Tibial artery (tissue), 4 donors: ENCODE data around the gene FUZ.

Experiments used
- DNase-seq, 2 donors: peaks; one replicate each; pipeline ENCODE4 v3.0.0-alpha.2; 2019
- H3K27ac ChIP-seq, 2 donors: fragments of 200-600 bp; sonication (generic) in 1 of 2; 1 replicate in 1 of 2; 2 replicates in 1 of 2; pipeline ENCODE4 v1.5.1; 2018 to 2019; ENCODE audit warnings: mild to moderate bottlenecking in 1 of 2
- H3K27me3 ChIP-seq, 2 donors: fragments of 200-600 bp; sonication (generic) in 1 of 2; one replicate each; pipeline versions ENCODE4 v1.5.1 to v1.6.0; 2016 to 2019
- H3K36me3 ChIP-seq, 3 donors: fragments of 200-600 bp; sonication (generic) in 2 of 3; one replicate each; pipeline ENCODE4 v1.5.1; 2016 to 2019; ENCODE audit warnings: mild to moderate bottlenecking in 2 of 3
- H3K4me1 ChIP-seq, 4 donors: fragments of 200-600 bp; sonication (generic) in 2 of 4; 1 replicate in 3 of 4; 2 replicates in 1 of 4; pipeline ENCODE4 v1.5.1; 2016 to 2019
- H3K4me3 ChIP-seq, 2 donors: fragments of 200-600 bp; sonication (generic) in 1 of 2; 1 replicate in 1 of 2; 2 replicates in 1 of 2; pipeline ENCODE4 v1.5.1; 2018 to 2019; ENCODE audit warnings: mild to moderate bottlenecking in 2 of 2
- H3K9me3 ChIP-seq, 3 donors: fragments of 200-600 bp; sonication (generic) in 1 of 3; one replicate each; pipeline ENCODE4 v1.5.1; 2016 to 2019
- CTCF ChIP-seq, 2 experiments: fragments of 200-600 bp in 1 of 2; fragments of 450-650 bp in 1 of 2; IDR thresholded peaks; one replicate each; pipeline ENCODE4 v1.5.1; 2017 to 2019; ENCODE audit warnings: antibody characterized with exemption in 2 of 2, mild to moderate bottlenecking in 1 of 2, moderate library complexity in 1 of 2
- intact Hi-C: fragments of 100-400 bp; cut with DNase I; formaldehyde crosslinking; loops from one replicate; pipeline ENCODE4 v1.15.0; 2023; ENCODE audit warnings: low total_unique reads

FUZ gene

GRCh38 chr19:49773663-49774350, 39.3 kb downstream of the FUZ start:
- Histone ChIP-seq H3K9me3 (no peaks in the 10 kb centered on the region), H3K4me1 (peaks cover 0 to 10% (median 6%) of the 10 kb centered on the region in 4 donors), H3K36me3 (peaks cover 0 to 19% (median 14%) of the 10 kb centered on the region in 3 donors), H3K27me3 (no peaks in the 10 kb centered on the region), H3K4me3 (no peak overlapping the region), H3K27ac (no peak overlapping the region)
- no peak for TF ChIP-seq CTCF (IDR thresholded peaks at IDR 0.05)
- no peak for DNase-seq
- intact Hi-C loops = no loop called here

- DNase-seq = no peak
Measured at GRCh38 chr19:49772850-49773432, 40.2 kb downstream of the FUZ start.

GRCh38 chr19:49771674-49772139, 41.4 kb downstream of the FUZ start:
- peaks cover 0 to 19% (median 14%) of the 10 kb centered on the region in 3 donors for H3K36me3 ChIP-seq
- no peak for DNase-seq
- no peak for TF ChIP-seq CTCF (IDR thresholded peaks at IDR 0.05)
- intact Hi-C loops = no loop called here
- H3K27ac ChIP-seq = no peak overlapping the region
- no peak overlapping the region for H3K4me3 ChIP-seq
- H3K9me3 ChIP-seq = no peaks in the 10 kb centered on the region
- no peaks in the 10 kb centered on the region for H3K27me3 ChIP-seq
- peaks cover 0 to 25% (median 22%) of the 10 kb centered on the region in 4 donors for H3K4me1 ChIP-seq

More at GRCh38 chr19:49772850-49773432, 40.2 kb downstream of the FUZ start:
- peaks cover 0 to 18% (median 15%) of the 10 kb centered on the region in 4 donors for H3K4me1 ChIP-seq
- H3K4me3 ChIP-seq = no peak overlapping the region
- no peaks in the 10 kb centered on the region for H3K27me3 ChIP-seq
- H3K36me3 ChIP-seq = peaks cover 0 to 19% (median 14%) of the 10 kb centered on the region in 3 donors
- H3K27ac ChIP-seq = no peak overlapping the region
- intact Hi-C loops = no loop called here
- no peak for TF ChIP-seq CTCF (IDR thresholded peaks at IDR 0.05)
- no peaks in the 10 kb centered on the region for H3K9me3 ChIP-seq

GRCh38 chr19:49770529-49770928, 42.6 kb downstream of the FUZ start:
- Histone ChIP-seq H3K4me1 (peaks cover 0 to 30% (median 27%) of the 10 kb centered on the region in 4 donors), H3K27ac (no peak overlapping the region), H3K9me3 (no peaks in the 10 kb centered on the region), H3K36me3 (peaks cover 0 to 11% (median 4%) of the 10 kb centered on the region in 3 donors), H3K4me3 (no peak overlapping the region), H3K27me3 (no peaks in the 10 kb centered on the region)
- intact Hi-C loops = no loop called here
- TF ChIP-seq CTCF (IDR thresholded peaks at IDR 0.05) = no peak
- no peak for DNase-seq

GRCh38 chr19:49767967-49768581, 45.0 kb downstream of the FUZ start:
- intact Hi-C loops = loop anchor here (5.0 to 10.0 kb wide), 2 partner anchors 39 to 97 kb away; partner anchors contain the start of gene PNKP
- H3K4me1 ChIP-seq = peaks cover 0 to 34% (median 30%) of the 10 kb centered on the region in 4 donors
- no peaks in the 10 kb centered on the region for H3K9me3 ChIP-seq
- DNase-seq = no peak
- peak overlapping the region; percentile 85 to 96 for H3K27ac ChIP-seq
- peak overlapping the region; percentile 87 to 99 for H3K4me3 ChIP-seq
- TF ChIP-seq CTCF (IDR thresholded peaks at IDR 0.05) = no peak
- peaks cover 0 to 8% (median 0%) of the 10 kb centered on the region in 3 donors for H3K36me3 ChIP-seq
- H3K27me3 ChIP-seq = no peaks in the 10 kb centered on the region
